Gastroesophageal sphincter (tissue), 4 donors: ENCODE results near the gene GBA2. TPM values are rescaled to one million over a fixed set of nuclear protein-coding genes. Genes with fewer than 3 reads are reported as not detected.

Source experiments
- ATAC-seq: fragments of 150-250 bp; one replicate; pipeline ENCODE4 v1.9.1; 2016; ENCODE audit warnings: mild to moderate bottlenecking, moderate library complexity
- H3K27ac ChIP-seq, 4 donors: fragments of 200-600 bp; sonication (generic) in 3 of 4; 1 replicate in 3 of 4; 2 replicates in 1 of 4; pipeline ENCODE4 v1.5.1; 2016 to 2019
- H3K27me3 ChIP-seq: fragments of 200-600 bp; sonication (generic); one replicate; pipeline ENCODE4 v1.5.1; 2019
- H3K36me3 ChIP-seq, 2 donors: fragments of 200-600 bp; sonication (generic); one replicate each; pipeline ENCODE4 v1.5.1; 2019; ENCODE audit warnings: control low read depth in 1 of 2
- H3K4me1 ChIP-seq, 3 donors: fragments of 200-600 bp; sonication (generic); 1 replicate in 2 of 3; 2 replicates in 1 of 3; pipeline ENCODE4 v1.5.1; 2016 to 2019; ENCODE audit warnings: control low read depth in 2 of 3
- H3K4me3 ChIP-seq, 2 donors: fragments of 200-600 bp; sonication (generic); one replicate each; pipeline ENCODE4 v1.5.1; 2019; ENCODE audit warnings: mild to moderate bottlenecking in 1 of 2, moderate library complexity in 1 of 2
- H3K9me3 ChIP-seq, 3 donors: fragments of 200-600 bp; sonication (generic); one replicate each; pipeline ENCODE4 v1.5.1; 2017 to 2019; ENCODE audit warnings: control low read depth in 2 of 3
- CTCF ChIP-seq, 4 experiments: fragments of 200-600 bp in 2 of 4; fragments of 450-650 bp in 2 of 4; sonication (generic) in 1 of 4; IDR thresholded peaks; one replicate each; pipeline ENCODE4 v1.5.1; 2017 to 2019; ENCODE audit warnings: antibody characterized with exemption in 4 of 4, mild to moderate bottlenecking in 2 of 4, moderate library complexity in 2 of 4
- EP300 ChIP-seq: sonication (generic); formaldehyde crosslinking; IDR thresholded peaks from one replicate; pipeline ENCODE4 v1.6.1; 2017; ENCODE audit warnings: antibody characterized with exemption, mild to moderate bottlenecking
- POLR2A ChIP-seq, 2 donors: fragments of 450-650 bp; IDR thresholded peaks; one replicate each; pipeline ENCODE4 v1.6.1; 2017; ENCODE audit warnings: antibody characterized with exemption in 2 of 2, mild to moderate bottlenecking in 2 of 2, moderate library complexity in 1 of 2
- POLR2AphosphoS5 ChIP-seq: sonication (generic); formaldehyde crosslinking; IDR thresholded peaks from one replicate; pipeline ENCODE4 v1.6.1; 2017; ENCODE audit warnings: antibody characterized with exemption
- WGBS, 2 donors: methylation state at CpG; one replicate each; pipeline ENCODE4 v1.1.5; 2018; ENCODE audit warnings: low coverage in 1 of 2; 5-methylcytosine and 5-hydroxymethylcytosine counted together
- total RNA-seq, 4 donors: library from RNA; depleted of rRNA; stranded (reverse); fragments of >200 nt; gene quantifications; one replicate each; pipeline ENCODE4 v1.1.0, GENCODE V29; 2016

Gene GBA2
- total RNA-seq, 4 donors from 2014 or later: 35.3 to 81.1 (median 54.3) TPM

- Histone ChIP-seq H3K4me1 (peaks cover 0 to 38% (median 19%) of the 10 kb centered on the region in 3 donors), H3K36me3 (peaks cover 0 to 5% of the 10 kb centered on the region in 2 donors), H3K27ac (no peak overlapping the region), H3K27me3 (no peaks in the 10 kb centered on the region), H3K4me3 (no peak overlapping the region), H3K9me3 (no peaks in the 10 kb centered on the region)
- no peak for ATAC-seq
- 94% methylated on average over 4 of the region's 4 CpGs; no CpG with 5 or more reads in 1 of the 2 donors for WGBS, 2 donors
- no peak for TF ChIP-seq CTCF (IDR thresholded peaks at IDR 0.05)
- TF ChIP-seq POLR2A (IDR thresholded peaks at IDR 0.05): no peak
- no peak for TF ChIP-seq EP300
- TF ChIP-seq POLR2AphosphoS5: no peak
These were observed 10.8 kb upstream of the GBA2 start for GRCh38 chr9:35759795-35760194.

GRCh38 chr9:35758475-35759050, 9.5 kb upstream of the GBA2 start:
- TF ChIP-seq POLR2AphosphoS5: no peak
- TF ChIP-seq POLR2A (IDR thresholded peaks at IDR 0.05): no peak
- no peak for TF ChIP-seq CTCF (IDR thresholded peaks at IDR 0.05)
- TF ChIP-seq EP300: no peak
- no peaks in the 10 kb centered on the region for H3K27me3 ChIP-seq
- no peak overlapping the region for H3K4me3 ChIP-seq
- H3K9me3 ChIP-seq: no peaks in the 10 kb centered on the region
- peaks cover 0 to 17% of the 10 kb centered on the region in 2 donors for H3K36me3 ChIP-seq
- H3K27ac ChIP-seq: peak overlapping the region in 3 of 4 donors; percentile 87 to 93 (median 88)
- H3K4me1 ChIP-seq: peaks cover 0 to 38% (median 19%) of the 10 kb centered on the region in 3 donors
- 41 to 66% methylated on average over 3 of the region's 3 CpGs for WGBS, 2 donors
- no peak for ATAC-seq

GRCh38 chr9:35757892-35758275, 8.9 kb upstream of the GBA2 start:
- Histone ChIP-seq H3K9me3 (no peaks in the 10 kb centered on the region), H3K36me3 (peaks cover 0 to 24% of the 10 kb centered on the region in 2 donors), H3K4me3 (peak overlapping the region in 1 of 2 donors; percentile 71), H3K27me3 (no peaks in the 10 kb centered on the region), H3K4me1 (peaks cover 0 to 38% (median 19%) of the 10 kb centered on the region in 3 donors), H3K27ac (peak overlapping the region; percentile 73 to 93 (median 88))
- ATAC-seq: no peak
- TF ChIP-seq CTCF (IDR thresholded peaks at IDR 0.05) (no peak), POLR2A (IDR thresholded peaks at IDR 0.05) (no peak)

GRCh38 chr9:35757226-35757891, 8.3 kb upstream of the GBA2 start:
- Histone ChIP-seq H3K36me3 (peaks cover 0 to 29% of the 10 kb centered on the region in 2 donors), H3K27me3 (no peaks in the 10 kb centered on the region), H3K4me1 (peaks cover 0 to 38% (median 19%) of the 10 kb centered on the region in 3 donors), H3K27ac (peak overlapping the region; percentile 73 to 93 (median 88)), H3K4me3 (peak overlapping the region; percentile 64 to 71), H3K9me3 (no peaks in the 10 kb centered on the region)
- peak; percentile 68 for ATAC-seq
- TF ChIP-seq POLR2A (IDR thresholded peaks at IDR 0.05) (peak; percentile 0 to 2), POLR2AphosphoS5 (no peak)
- 0% methylated on average over 7 to 20 of the region's 20 CpGs for WGBS, 2 donors

- no peaks in the 10 kb centered on the region for H3K27me3 ChIP-seq
- peak overlapping the region; percentile 73 to 93 (median 88) for H3K27ac ChIP-seq
- WGBS, 2 donors: 10 to 26% methylated on average over 12 to 20 of the region's 48 CpGs
- H3K4me1 ChIP-seq: peaks cover 0 to 38% (median 19%) of the 10 kb centered on the region in 3 donors
- peak overlapping the region; percentile 64 to 71 for H3K4me3 ChIP-seq
- ATAC-seq: peak; percentile 85
- H3K9me3 ChIP-seq: no peaks in the 10 kb centered on the region
- TF ChIP-seq POLR2AphosphoS5 (no peak), CTCF (IDR thresholded peaks at IDR 0.05) (peak in 3 of 4 experiments; percentile 58 to 84 (median 72)), POLR2A (IDR thresholded peaks at IDR 0.05) (peak in 1 of 2 donors; percentile 26), EP300 (no peak)
- peaks cover 0 to 37% of the 10 kb centered on the region in 2 donors for H3K36me3 ChIP-seq
These were observed 7.5 kb upstream of the GBA2 start for GRCh38 chr9:35756275-35757225.
